Heart left ventricle (tissue), 13 donors: ENCODE measurements around the gene CCDC27.

Experiments used
- CTCF ChIP-seq, 12 donors: fragments of 200-600 bp; sonication (generic) in 4 of 12; IDR thresholded peaks; one replicate each; pipeline versions ENCODE4 v1.5.0 to v1.8.0; 2018 to 2022; ENCODE audit warnings: antibody characterized with exemption in 12 of 12, mild to moderate bottlenecking in 5 of 12
- POLR2A ChIP-seq, 2 donors: fragments of 450-650 bp; IDR thresholded peaks; one replicate each; pipeline ENCODE4 v1.6.1; 2017; ENCODE audit warnings: antibody characterized with exemption in 2 of 2, mild to moderate bottlenecking in 2 of 2, moderate library complexity in 2 of 2
- donor health status: ischemic (EF 13 %, LVEDD 7.1; RV severe dilation, severe dysfunction).
- donor health status: DM: no; HTN: yes; CAD: no.
- donor health status: DM: no; HTN: no; CAD: no.
- donor health status: ischemic (EF 25% LVEDD 6.9; RV normal size, moderate dysfunction).
- donor health status: ischemic (EF 25% LVEDD 5.7; RV mildly dilated, moderate dysfunction).
- donor health status: ischemic (EF 35%, LVEDD 5.7; RV mildly dilated, moderate dysfunction).
- donor health status: nonischemic (EF 11% LVEDD 7.7; RV severe dilation, severe dysfunction).
- donor health status: DM: yes; HTN: yes; CAD: no.
- donor health status: PGD.
- donor health status: ischemic (EF 29% LVEDD 5.4; RV normal size, mild dysfunction).
- donor health status: nonischemic (EF 23%, LVEDD 6.1; RV moderate dilation, normal function).

DNA sequence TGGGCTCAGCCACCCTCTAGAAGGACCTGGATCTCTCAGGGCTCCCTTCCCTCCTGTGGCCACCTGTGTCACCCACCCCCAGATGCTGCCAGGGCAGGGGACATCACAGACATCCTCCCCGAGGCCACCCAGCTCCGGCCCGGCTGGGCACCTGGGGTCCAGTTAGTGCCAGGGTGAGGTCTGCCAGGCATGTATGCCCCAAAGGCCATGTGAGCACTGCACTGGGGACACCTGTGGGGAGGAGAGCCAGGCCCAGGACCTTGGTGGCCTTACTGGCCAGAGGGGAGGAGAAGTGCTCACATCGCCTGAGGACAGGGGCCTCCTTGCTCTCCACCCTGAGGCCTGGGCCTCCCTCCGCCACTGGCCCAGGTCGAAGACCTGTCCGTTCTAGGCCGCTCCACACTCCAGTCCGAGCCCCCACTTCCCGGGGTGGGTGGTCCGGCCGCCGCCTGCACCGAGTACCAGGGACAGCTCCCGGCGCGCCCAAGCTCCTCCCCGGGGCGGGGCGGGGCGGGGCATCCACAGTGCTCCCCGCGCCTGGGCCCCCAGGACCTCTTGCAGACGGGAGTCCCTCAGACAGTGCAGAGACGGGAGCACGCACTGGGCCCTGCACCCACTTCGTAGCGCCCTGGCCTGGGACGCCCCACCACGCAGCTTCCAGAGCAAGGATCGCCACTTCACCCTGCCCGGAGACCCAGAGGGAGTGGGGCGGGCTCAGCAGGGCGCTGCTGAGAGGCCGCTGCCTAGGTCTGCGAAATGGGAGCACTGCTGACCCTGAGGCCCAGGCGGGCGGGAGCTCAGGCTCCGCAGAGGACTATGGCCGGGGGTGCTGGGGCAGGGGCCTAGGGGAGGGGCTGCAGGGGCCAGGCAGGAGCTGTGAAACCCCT lies 34.3 kb upstream of the CCDC27 start:
- TF ChIP-seq CTCF (IDR thresholded peaks at IDR 0.05), result no peak
- no peak for TF ChIP-seq POLR2A (IDR thresholded peaks at IDR 0.05)
